ENCODE measurements around the gene SORCS2.

Gene SORCS2

DNA sequence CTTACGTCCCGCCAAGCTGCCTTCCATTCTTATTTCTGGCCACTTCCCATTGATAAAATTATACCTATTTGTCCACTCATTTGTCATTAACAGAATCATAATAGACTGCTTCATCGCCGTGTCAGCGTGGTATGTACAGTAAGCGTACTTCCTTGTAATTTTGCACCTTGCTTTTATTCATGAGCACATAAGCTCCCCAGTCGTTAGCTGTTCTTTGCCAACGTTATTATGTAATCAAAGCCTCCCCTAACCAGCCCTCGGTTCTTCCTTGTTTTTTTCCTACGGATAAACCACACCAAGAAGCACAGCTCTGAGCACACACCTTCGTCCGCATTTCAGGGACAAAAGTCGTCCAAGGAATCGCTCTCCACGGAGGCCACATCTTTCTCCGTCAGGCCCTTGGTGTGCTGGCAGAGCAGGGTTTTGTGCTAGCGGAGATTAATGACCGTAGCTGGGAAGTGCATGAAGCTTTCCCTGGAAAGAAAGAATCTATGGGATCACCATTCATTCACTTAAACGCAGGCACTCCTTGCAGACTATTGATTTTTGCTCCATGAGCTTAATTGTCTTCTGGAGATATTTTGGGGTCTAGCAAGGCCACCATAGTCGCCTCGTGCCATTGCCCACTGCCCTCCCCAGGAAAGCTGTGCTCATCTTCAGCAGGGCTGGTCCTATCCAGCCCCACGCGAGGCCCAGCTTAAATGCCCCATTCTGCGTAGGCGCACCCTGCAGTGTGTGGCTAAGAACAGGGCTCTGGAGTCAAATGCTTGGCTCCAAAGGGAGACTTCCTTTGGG, 443.3 kb downstream of the SORCS2 start:
- DNase-seq (ENCODE audit: low read depth in 2 of 2) = no peak

DNA sequence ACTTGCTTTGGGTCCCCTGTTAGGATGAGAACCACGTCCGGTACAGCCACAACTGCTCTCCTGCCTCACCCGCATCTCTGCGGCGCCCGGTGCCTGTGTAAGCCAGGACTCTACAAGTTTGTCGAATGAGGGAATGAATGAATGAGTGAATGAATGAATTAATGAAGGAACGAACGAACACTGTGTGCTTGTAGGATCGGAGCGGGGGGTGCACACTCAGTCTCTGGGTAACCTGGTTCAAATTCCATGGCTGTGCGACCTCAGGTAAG, 443.8 kb downstream of the SORCS2 start:
- DNase-seq (ENCODE audit: low read depth in 2 of 2) = no peak

DNA sequence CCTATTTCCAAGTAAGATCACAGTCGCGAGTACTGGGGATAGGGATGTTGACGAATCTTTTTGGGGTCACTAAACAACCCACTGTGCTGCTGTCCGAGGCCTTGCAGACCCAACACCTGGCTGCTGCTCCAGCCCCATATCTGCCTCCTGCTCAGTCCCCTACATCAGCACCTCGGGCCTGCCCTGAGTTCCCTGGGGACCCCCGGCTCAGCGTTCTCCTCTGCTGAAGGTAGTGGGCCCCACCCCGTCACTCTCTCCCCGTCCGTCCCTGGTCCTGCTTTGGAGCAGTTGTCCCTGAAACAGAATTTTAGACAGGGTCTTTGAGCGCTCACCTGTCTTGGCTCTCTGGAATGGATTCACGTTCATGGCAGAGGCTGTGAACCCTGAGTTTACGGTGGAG, 444.8 kb downstream of the SORCS2 start:
- DNase-seq (ENCODE audit: low read depth in 2 of 2) = no peak

DNA sequence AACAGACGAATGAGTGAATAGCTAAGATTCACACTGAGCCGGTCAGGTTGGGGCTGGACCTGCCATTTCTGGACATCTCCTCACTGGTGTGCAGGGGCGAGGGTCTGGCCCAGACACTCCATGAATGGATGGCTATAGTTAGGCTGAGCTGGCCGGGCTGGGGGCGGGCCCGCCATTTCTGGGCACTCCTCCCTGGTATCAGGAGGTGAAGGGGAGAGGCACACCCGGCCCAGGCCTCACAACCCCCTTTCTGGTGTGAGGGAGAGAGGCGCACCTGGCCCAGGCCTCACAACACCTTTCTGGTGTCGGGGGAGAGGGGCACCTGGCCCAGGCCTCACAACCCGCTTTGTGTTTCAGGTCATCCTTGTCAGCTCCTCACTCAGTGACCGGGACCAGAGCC, 445.6 kb downstream of the SORCS2 start:
- no peak for DNase-seq (ENCODE audit: low read depth in 2 of 2)

DNA sequence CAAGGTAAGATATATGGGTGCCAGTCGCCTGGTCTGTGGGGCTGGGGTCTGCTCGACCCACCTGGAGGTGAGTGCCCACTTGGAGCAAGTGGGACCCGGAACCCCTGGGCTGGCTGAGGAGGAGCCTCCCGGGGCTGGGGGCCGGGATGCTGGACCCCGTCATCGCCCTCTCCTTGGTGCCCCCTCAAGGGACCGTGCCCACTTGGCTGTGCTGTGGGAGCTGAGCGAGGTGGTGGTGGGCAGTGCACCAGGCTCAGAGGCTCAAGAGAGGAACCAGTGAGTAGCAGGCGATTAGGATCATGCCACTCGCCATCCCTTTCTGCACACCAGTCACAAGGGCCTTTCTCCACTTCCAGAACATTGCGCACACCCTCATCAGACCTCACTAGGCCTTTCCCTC, 446.2 kb downstream of the SORCS2 start:
- DNase-seq (ENCODE audit: low read depth in 2 of 2) = no peak

DNA sequence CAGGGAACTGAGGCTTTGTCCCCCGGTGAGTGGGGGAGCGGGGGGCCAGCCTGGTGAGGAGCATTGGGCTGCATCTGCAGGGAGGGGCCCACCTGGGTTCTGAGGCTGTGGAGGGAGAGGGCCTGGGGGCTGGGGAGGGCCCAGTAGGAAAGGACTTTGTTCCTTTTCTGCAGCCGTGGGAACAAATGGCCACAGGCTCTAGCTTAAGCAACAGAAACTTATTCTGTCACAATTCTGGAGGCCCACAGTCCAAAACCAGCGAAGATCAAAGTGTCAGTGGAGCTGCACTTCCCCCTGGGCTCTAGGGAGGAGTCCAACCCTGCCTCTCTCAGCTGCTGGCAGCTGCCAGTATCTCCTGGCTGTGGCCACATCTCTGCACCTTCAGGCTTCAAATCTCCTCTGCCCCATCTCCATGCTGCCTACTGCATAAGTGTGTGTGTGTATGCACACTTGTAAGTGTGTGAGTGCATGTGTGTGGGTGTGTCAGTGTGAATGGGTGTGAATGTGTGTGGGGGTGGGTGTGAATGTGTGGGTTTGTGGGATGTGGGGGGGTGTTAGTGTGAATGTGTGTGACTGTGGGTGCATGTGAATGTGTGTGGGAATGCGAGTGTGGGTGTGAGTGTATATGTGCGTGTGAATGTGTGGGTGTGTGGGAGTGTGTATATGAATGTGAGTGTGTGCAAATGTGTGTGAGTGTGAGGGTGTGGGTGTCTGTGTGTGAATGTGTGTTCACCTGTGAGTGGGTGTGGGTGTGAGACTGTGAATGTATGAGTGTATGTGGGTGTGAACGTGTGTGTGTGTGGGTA, 446.8 kb downstream of the SORCS2 start:
- no peak for DNase-seq (ENCODE audit: low read depth in 2 of 2)

DNA sequence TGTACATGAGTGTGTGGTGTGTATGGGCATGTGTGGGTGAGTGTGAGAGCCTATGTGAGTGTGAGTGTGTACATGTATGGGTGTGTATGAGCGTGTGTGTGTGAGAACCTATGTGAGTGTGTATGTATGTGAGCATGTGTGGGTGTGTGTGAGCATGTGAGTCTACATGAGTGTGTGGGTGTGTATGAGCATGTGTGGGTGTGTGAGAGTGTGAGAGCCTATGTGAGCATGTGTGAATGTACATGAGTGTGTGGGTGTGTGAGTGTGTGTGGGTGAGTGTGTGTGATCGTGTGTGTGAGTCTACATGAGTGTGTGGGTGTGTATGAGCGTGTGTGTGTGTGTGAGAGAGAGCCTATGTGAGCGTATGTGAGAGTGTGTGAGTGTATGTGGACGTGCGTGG, 447.8 kb downstream of the SORCS2 start:
- DNase-seq (ENCODE audit: low read depth in 2 of 2) = no peak

DNA sequence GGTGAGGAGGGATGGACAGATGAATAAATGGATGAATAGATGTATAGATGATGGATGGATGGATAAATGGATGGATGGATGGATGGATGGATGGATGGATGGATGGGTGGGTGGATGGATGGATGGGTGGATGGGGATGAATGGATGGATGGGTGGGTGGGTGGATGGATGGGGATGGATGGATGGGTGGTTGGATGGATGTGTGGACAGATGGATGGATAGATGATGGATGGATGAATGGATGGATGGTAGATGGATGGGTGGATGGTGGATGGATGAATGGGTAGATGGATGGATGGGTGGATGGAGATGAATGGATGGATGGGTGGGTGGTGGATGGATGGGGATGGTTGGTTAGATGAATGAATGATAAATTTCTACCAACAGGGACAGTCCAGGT, 449.4 kb downstream of the SORCS2 start:
- DNase-seq (ENCODE audit: low read depth in 2 of 2) = no peak

DNA sequence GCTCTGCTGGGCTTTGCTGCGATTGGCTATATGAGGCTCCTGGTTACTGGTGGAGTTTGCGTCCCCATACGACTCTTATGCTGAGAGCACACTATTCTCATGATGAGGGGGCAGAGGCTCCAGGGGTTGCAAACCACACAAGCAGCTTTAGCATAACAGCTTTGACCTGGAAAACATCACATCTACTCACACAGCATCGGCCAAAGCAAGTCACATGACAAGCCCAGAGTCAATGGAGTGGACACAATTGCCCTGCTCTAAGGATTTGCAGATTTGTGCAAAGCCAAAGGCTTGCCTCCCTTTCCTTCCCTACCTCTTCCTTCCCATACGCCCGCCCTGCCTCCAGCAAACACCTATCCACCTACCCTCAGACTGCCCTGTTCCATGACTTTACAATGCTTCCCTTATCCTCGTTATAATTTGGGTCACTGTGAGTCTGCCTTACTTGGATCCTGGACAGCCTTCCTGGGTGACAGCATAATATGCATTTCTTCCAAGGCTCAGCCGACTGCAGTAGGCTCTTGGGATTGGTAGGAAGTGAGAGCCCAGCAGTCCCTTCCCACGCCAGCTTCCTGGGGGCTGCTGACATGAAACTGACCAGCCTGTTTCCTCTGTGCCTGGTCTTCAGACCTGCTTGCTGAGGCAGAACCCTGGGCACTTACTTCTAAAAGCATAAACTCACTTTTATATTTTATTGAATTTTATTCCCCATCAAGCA, 450.6 kb downstream of the SORCS2 start:
- no peak for DNase-seq (ENCODE audit: low read depth in 2 of 2)

DNA sequence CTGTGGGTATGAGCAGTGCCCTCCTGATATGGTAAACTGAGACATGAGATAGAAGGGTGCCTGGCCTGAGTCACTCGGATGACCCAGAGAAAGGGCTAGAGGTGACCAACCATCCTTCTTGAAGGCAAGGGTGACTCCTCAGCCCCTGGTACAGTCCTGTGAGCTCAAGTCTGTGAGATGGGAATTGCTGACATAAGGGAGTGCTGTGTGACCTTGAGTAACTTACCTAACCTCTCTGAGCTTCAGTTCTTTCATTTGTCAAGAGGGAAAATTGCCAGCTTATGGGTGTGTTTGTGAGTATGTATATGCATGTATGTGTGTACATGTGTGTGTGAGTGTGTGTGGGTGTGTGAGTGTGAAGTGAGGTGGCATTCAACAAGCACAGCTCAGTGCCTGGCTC, 452.8 kb downstream of the SORCS2 start:
- DNase-seq (ENCODE audit: low read depth in 2 of 2) = no peak

DNA sequence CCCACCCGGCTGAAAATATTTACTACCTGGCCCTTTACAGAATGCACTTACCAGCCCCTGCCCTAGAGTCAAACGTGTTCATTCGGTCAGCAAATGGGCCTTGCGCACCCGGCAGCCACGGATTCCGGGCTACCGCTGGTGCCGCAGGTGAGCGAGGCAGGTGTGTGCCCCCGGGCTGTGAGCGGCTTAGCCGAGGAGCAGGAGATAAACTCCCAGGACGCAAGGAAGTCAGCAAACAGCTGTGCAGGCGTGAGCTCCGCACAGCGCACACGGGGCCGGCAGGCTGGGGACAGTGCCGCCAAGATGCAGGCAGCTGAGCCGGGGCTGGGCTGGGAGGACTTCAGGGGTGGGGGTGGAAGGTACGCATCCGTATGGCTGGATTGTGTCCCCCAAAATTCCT, 453.6 kb downstream of the SORCS2 start:
- DNase-seq (ENCODE audit: low read depth in 2 of 2) = no peak

DNA sequence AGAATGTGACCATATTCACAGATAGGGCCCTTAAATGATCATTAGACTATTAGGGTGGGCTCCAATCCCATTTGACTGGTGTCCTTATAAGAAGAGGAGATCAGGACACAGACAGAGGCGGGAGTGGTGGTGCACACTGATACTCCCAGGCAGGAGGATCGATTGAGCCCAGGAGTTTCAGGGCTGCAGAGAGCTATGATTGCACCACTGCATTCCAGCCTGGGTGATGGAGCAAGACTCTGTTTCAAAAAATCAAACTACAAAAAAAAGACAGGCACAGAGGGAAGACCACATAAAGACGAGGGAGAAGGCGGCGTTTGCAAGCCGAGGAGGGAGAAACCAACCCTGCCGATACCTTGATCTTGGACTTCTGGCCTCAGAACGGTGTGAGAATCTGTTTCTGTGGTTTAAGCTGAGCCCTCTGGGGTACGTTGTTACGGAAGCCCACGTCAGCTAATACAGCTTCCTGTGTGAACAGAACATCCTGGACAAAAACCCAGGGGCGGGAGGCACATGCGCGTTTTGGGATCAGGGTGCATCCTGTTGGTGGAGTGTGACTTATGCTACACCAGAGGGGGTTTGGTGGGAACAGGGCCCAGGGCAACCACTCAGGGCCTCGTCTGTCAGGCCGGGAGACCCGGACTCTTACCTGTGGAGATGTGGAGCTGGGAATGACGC, 454.2 kb downstream of the SORCS2 start:
- DNase-seq (ENCODE audit: low read depth in 2 of 2) = no peak

DNA sequence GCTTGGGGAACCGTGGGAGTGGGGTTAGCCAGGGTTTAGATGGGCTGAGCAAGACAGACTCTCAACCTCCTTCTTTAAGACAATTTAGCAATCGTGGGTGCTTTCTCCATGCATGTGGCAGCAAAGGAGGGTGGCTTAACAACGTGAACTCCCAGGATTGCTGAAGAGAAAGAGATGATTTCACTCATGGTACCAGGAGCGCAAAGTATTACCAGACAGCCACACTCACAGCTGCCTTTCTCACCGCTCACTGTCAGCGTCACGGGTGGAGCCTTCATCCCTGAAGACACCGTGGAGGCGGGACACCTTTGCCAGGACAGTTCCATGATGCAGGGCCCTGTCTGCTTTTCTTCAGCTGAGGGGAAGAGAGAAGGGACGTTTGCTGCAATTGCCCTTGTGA, 454.8 kb downstream of the SORCS2 start:
- DNase-seq (ENCODE audit: low read depth in 2 of 2) = no peak

DNA sequence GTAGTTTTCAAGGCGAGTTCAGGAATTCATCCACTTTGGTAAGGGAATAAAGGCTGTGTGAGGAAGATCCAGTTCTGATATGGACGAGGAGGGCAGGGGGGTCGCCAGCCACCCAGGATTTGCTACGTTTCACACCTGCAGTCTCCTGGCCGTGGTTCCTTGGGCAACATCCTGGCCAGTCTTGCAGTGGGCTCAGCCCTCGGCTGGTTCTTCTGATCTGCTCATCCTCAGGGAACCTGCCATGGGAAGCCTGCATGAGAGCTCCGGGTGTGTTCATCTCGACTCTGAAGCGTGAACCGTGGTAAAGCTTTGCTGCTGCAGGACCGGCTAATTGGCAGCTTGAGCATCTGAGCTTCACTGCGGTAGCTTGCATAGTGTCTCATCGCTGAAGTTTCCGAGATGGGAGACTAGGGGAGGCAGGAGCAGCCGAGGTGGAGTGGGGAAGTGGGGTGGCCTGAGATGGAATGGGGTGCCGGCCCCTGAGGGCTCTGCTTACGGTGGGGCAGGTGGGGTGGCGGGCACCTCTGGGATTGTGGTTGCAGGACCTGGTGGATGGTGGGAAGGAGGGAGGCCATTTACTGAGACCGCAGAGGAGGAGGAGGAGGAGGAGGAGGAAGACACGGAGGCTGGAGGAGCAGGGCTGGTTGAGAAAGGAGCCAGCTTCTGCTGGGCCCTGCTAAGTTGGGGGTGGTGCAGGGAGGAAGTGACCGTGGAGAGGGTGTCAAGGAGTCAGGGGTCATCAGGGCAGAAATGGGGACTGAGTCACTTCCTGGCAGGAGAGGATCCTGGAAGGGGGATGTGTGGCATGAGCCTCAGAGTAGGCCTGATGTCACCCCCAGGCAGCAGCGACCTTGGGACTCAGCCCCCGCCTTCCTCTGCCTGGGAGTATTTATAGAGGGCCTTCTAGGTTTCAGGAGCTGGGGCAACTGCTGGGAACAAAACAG, 455.5 kb downstream of the SORCS2 start:
- no peak for DNase-seq (ENCODE audit: low read depth in 2 of 2)

DNA sequence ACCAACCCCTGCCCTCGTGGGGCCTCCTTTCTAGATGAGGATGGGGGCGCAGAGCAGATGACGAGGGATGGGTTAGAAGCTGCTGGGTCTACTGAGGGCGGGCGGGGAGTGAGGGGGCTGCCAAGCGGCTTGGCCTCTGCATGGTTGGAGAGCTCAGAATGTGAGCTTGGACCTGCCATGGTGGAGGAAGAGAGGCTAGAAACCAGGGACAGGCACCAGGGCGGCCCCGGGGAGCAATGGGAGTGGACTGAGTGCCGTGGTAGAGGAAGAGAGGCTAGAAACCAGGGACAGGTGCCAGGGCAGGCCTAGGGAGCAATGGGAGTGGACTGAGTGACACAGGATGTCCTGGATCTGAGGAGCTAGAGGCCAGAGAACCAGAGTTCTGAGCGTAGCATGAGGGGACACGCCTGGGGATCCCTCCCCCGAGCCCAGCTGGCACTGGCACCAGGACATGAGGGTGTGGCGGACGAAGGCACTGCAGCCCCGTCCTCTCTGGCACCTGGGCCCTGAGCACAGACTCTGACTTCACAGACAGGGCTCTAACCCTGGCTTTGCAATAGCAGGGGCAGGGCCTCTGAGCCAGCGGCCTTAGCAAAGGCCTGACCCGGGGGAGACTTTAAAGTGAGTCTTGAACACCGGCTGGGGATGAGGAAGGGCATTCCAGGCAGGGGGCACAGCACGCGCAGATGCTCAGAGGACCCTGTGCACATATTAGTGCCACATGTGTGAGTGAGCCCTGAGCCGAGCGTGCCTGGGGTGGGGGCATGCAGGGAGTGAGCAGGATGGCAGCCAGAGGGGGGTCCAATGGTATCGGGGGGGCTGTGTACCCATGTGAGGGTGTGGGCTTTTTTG, 456.4 kb downstream of the SORCS2 start:
- no peak for DNase-seq (ENCODE audit: low read depth in 2 of 2)

DNA sequence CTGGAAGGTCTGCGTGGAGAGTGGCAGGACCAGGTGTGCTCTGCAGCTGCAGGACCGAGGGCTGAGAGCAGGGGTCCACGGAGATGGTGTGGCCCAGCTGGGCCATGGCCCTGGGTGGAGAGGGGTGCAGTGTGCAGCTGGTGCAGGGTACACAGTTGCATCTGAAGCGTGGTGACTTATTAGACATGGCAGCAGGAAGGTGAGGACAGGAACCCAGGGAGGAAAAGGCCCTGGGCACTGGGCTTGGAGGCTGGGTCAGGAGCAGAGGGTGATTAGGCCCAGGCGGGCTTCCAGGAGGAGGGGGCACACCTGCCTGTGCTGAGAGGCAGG, 457.0 kb downstream of the SORCS2 start:
- no peak for DNase-seq (ENCODE audit: low read depth in 2 of 2)

DNA sequence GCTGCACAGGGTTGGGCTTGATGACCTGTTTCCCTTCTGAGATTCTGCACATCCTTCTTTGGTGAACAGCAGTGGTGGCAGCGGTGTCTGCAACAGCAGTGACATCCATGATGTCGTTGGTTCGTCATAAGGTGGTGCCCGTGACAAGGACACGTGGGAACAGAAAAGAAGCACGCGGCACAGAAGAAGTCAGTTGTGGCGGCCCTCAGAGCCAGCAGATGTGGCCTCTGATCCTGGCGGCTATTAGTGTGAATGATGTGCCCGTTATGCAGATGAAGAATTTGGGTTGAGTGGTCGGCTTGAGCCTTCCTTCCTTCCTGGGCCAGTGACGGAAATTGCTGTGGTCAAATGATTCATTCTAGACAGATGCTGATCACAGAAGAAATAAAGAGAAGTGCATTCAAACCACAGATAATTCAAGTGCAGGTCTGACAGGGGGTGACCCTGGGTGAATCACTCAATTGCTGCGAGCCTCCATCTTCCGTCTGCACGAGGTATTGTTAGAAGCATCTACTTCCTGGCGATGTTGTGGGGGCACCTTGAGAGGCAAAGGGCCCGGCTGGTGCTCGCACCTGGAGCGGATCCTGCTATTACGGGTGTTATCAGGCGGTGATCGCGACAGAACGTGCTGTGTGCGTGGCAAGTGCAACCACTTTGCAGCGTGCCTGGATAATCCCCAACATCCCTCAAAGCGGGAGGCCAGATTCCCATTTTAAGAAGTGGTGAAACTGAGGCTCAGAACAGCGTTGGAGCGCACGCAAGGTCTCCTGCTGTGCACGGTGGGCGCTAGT, 457.6 kb downstream of the SORCS2 start:
- peak; percentile 83 to 84 for DNase-seq (ENCODE audit: low read depth in 2 of 2)

DNA sequence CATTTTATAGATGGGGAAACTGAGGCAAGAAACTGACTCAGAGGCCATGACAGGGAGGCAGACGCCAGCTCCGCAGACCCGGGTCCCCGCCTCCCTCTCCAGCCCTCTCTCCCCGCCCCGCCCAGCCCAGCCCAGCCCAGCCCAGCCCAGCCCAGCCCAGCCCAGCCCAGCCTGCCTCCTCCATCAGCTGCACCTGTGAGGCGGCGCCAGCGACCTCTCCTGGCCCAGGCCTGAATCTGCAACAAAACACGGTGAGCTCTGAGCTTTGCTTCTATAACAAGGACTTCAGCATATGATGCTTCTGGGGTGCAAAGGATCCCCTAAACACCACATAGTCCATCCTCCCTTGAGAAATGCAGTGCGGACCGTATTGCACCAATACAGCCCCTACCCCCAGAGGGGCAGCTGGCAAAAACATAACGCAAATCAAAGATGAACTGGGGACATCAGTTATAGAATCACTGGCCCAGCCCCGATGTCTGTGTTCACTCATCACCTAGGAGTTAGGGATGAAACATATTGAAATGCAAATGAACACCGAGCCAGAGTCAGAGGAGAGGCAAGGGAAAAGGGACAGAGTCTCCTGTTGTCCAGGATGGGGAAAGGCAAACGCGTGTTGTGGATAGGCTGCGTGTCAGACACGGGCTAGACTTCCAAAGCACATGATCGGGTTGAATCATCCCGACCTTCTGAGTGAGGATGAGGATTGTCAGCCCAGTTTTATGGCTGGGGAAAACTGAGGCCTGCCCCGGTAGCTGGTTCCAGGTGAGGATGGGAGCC, 458.5 kb downstream of the SORCS2 start:
- DNase-seq (ENCODE audit: low read depth in 2 of 2) = no peak

DNA sequence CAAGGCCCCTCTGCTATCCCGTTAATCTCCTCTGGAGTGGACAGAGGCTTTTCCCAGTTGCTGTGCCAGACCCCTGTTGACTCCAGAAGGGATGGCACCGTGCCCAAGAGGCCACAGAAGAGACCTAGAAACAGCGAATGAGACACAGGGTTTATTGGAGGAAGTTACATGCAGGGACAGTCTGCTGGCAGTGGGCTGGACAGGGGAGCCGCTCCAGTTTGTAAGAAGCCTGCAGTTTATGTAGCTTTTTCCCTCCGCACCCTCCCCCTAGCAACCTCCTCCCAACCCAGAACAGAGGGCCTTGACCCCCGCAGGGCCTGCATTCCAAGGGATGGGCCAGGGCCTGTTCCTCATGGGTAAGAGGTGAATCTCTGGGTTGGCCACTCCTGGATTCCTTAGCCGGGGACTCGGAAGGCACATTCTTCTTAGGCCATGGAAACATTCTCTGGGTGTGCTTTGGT, 459.2 kb downstream of the SORCS2 start:
- no peak for DNase-seq (ENCODE audit: low read depth in 2 of 2)
